ENCODE data around the gene TM7SF2. TPM values are rescaled to one million over a fixed set of nuclear protein-coding genes. Genes with fewer than 3 reads are reported as not detected.

The TM7SF2 gene
- total RNA-seq, 1 donor from 2014 or later = 104 TPM

DNA sequence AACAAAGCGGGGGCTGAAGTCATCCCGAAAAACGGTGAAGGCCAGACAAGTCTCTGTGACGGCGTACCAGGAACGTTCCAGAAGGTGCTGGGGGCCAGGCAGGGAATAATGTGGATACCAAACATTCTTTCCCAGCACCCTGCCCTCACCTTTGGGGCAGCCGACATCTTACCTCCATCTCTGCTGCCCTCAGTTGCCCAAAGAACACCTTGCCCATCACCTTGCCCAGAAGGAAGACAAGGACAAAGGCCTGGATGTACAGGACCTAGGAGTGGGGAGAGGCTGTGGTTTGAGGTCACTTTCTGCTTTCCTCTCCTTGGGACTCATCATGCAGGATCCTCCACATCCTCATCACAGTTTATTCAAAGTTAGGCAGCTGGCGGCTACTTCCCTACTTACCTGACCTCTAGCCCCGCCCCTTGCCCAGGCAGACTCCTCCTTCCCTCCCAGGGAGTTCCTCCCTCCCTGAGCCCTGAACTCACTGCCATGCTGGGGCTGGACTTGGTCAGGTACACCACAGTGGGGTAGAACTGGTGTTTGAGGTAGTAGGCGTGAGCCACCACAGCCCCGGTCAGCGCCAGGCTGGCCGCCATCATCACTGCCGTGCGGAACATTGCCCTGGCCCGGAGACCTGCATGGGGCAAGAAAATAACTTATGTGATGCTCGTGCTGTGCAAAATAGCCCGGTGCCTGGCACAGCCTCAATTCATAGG, 21.5 kb downstream of the TM7SF2 start:
- no peaks in the 10 kb centered on the region for H3K36me3 Mint-ChIP-seq (ENCODE audit: low read depth)
- H3K4me3 Mint-ChIP-seq = peak overlapping the region; percentile 100
- no peak for DNase-seq (ENCODE audit: low read depth, low spot score)

DNA sequence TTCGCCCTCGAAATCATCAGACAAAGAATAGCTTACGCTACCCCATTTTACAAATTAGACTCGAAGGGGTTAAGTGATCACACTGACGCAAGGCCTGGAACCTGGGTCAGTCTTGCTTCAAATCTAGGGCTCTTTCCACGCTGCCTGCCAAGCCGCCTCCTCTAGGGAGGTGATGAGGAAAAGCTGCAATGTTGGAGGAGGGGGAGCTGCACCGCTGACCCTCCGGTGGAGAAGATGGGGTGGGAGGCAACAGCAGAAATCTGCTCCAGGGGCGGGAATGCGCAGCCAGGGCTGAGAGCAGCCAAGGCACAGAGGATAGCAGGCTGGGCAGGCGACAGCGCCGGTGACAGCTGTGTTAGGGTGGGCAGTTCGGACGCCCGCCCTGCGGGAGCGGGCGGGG, 22.1 kb downstream of the TM7SF2 start:
- Mint-ChIP-seq H3K9me3 (no peaks in the 10 kb centered on the region), H3K4me1 (peaks cover 29% of the 10 kb centered on the region), H3K27ac (ENCODE audit: unreplicated experiment) (peak overlapping the region; percentile 99), H3K4me3 (peak overlapping the region; percentile 100), H3K27me3 (ENCODE audit: low read depth) (peaks cover 15% of the 10 kb centered on the region), H3K36me3 (ENCODE audit: low read depth) (no peaks in the 10 kb centered on the region)
- no peak for DNase-seq (ENCODE audit: low read depth, low spot score)
- no peak for TF ChIP-seq CTCF (conservative IDR thresholded peaks at IDR 0.05)

More for the DNA sequence above, 21.5 kb downstream of the TM7SF2 start:
- Mint-ChIP-seq H3K27ac (ENCODE audit: unreplicated experiment) (peak overlapping the region; percentile 99), H3K27me3 (ENCODE audit: low read depth) (peaks cover 13% of the 10 kb centered on the region), H3K4me1 (peaks cover 29% of the 10 kb centered on the region), H3K9me3 (no peaks in the 10 kb centered on the region)
- TF ChIP-seq CTCF (conservative IDR thresholded peaks at IDR 0.05) = no peak

DNA sequence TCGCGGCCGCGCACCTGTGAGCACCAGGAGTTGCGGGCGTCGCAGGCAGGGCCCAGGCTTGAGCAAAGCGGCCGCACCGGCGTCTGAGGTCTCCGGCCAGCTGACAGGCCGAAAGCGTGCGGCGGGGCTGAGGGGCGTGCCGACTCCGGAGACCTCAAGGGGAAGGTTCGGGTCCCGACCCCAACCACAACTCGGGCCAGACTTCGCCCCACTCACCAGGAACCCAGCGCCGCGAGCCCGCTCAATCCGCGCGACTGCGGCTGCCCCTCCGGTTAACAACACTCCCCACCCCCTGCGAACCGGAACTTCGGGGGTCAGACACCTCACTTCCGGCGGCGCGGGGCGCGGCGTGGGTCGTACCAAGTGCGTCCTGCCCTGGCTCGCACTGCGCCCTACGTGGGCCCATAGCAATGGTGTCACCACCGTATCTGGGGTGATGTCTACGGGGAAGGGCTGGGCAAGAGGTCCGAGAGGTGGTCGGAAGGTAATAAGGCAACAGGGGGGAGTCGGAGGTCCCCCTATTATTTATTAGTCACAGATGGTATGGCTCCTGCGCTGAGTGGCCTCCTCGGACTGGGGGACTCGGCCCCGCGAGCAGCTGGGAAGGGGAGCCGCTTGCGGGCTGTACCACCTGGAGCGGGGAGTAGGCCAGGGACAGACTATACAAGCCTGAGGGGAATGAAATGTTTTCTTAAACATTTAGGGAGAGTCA, 22.7 kb downstream of the TM7SF2 start, which contains the start of gene SYVN1:
Gene SYVN1, minus strand, starts transcription at position 280 of the 712 bp plus-strand sequence. CDS start 918 bp downstream, outside the sequence.
- Mint-ChIP-seq H3K36me3 (ENCODE audit: low read depth) (no peaks in the 10 kb centered on the region), H3K9me3 (no peaks in the 10 kb centered on the region), H3K27me3 (ENCODE audit: low read depth) (peaks cover 19% of the 10 kb centered on the region), H3K4me3 (peak within 1 kb of the TSS; percentile 100), H3K4me1 (peaks cover 29% of the 10 kb centered on the region), H3K27ac (ENCODE audit: unreplicated experiment) (peak within 1 kb of the TSS; percentile 100)
- TF ChIP-seq CTCF (conservative IDR thresholded peaks at IDR 0.05) = no peak
- DNase-seq (ENCODE audit: low read depth, low spot score) = peak; percentile 81

DNA sequence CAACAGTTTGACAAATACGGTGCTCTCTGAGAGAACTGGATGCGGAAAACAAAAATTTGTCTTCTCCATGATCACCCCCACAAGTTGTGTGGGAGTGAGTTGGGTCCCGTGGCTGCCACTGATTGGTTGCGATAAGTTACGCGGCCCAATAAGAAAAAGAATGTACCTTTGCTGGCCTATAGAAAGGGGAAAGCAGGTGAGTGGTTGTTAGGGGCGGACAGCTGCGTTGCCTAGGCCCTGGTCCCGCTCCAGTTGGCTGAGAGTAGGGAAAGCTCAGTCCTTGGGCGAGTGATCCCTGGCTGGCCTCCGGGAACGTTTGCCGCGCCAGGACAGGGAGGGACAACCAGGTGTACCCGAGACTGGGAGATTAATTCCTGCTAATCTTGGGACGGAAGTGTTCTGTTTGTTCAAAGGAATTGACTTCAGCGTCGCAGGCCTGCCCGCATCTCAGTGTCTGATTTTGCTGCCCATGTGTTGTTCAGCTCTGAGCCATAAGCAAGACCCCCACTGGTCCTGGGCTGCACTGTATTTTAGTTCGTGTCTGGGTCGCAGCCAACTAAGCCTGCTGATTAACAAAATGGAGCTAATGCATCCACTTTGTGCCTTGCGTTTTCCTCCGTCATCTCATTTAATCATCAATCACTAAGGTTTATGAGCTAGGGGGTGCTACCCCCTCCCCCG, 23.4 kb downstream of the TM7SF2 start:
- Mint-ChIP-seq H3K4me1 (peaks cover 29% of the 10 kb centered on the region), H3K36me3 (ENCODE audit: low read depth) (no peaks in the 10 kb centered on the region), H3K4me3 (peak overlapping the region; percentile 100), H3K27ac (ENCODE audit: unreplicated experiment) (peak overlapping the region; percentile 100), H3K9me3 (no peaks in the 10 kb centered on the region), H3K27me3 (ENCODE audit: low read depth) (peaks cover 23% of the 10 kb centered on the region)
- no peak for TF ChIP-seq CTCF (conservative IDR thresholded peaks at IDR 0.05)
- DNase-seq (ENCODE audit: low read depth, low spot score) = peak; percentile 59

DNA sequence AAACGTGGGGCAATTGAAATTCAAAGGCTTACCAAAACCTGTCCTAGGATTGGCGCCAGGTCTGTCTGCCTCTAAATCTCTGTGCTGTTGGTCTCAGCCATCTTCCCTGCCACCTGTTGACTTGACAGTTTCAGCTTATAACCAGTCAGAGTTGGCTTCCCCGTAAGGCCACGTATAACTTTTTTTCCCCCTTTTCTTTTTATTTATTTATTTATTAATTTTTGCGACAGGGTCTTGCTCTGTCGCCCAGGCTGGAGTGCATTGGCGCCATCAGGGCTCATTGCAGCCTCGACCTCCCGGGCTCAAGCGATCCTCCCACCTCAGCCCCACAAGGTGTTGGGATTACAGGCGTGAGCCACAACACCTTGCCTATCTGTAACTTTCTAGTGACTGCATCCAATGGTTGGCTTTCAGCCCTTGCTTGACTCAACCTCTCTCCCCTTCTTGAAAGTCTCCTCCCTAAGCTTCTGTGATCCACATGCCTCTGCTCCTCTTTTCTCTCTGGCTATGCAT, 24.0 kb downstream of the TM7SF2 start:
- no peak for TF ChIP-seq CTCF (conservative IDR thresholded peaks at IDR 0.05)
- H3K9me3 Mint-ChIP-seq = no peaks in the 10 kb centered on the region
- DNase-seq (ENCODE audit: low read depth, low spot score) = no peak
- H3K27ac Mint-ChIP-seq (ENCODE audit: unreplicated experiment) = no peak overlapping the region
- H3K27me3 Mint-ChIP-seq (ENCODE audit: low read depth) = peaks cover 29% of the 10 kb centered on the region
- peaks cover 29% of the 10 kb centered on the region for H3K4me1 Mint-ChIP-seq
- H3K36me3 Mint-ChIP-seq (ENCODE audit: low read depth) = no peaks in the 10 kb centered on the region
- peak overlapping the region; percentile 100 for H3K4me3 Mint-ChIP-seq

All from neural crest cell (in vitro differentiated cells).